Pancreas (tissue), 10 donors: ENCODE results near the gene IL17B. TPM values are rescaled to one million over a fixed set of nuclear protein-coding genes. Genes with fewer than 3 reads are reported as not detected.

Source experiments
- ATAC-seq, 4 donors: fragments of 200-7000 bp; cut with Tn5 transposase; one replicate each; pipeline versions ENCODE4 v1.8.0 to v1.9.1; 2020; ENCODE audit warnings: mild to moderate bottlenecking in 4 of 4, moderate library complexity in 4 of 4
- DNase-seq, 6 donors: peaks; one replicate each; pipeline ENCODE4 v3.0.0-alpha.2; 2020
- FAIRE-seq: peaks from 2 replicates; lab custom pipeline; 2012; peaks lifted over from hg19 to GRCh38; lab: Jason Lieb, UNC
- H3K27ac ChIP-seq, 4 donors: fragments of 200-600 bp; sonication (generic); 1 replicate in 3 of 4; 2 replicates in 1 of 4; pipeline versions ENCODE4 v1.5.0 to v1.8.0; 2020
- H3K27me3 ChIP-seq, 4 donors: fragments of 200-600 bp; one replicate each; pipeline ENCODE4 v1.8.0; 2021
- H3K36me3 ChIP-seq, 3 donors: fragments of 200-600 bp; sonication (generic) in 1 of 3; one replicate each; pipeline versions ENCODE4 v1.5.0 to v1.8.0; 2020 to 2021
- H3K4me1 ChIP-seq, 3 donors: fragments of 200-600 bp; one replicate each; pipeline ENCODE4 v1.8.0; 2021
- H3K4me3 ChIP-seq, 4 donors: fragments of 200-600 bp; sonication (generic) in 2 of 4; one replicate each; pipeline versions ENCODE4 v1.5.0 to v1.8.0; 2020 to 2021
- H3K9me3 ChIP-seq, 4 donors: fragments of 200-600 bp; one replicate each; pipeline ENCODE4 v1.8.0; 2021
- CTCF ChIP-seq, 4 donors: fragments of 200-600 bp; sonication (generic) in 3 of 4; IDR thresholded peaks; one replicate each; pipeline versions ENCODE4 v1.5.0 to v1.8.0; 2021; ENCODE audit warnings: antibody characterized with exemption in 4 of 4
- WGBS, 2 donors: extraction: QIAGEN DNeasy Blood & Tissue Kit; methylation state at CpG; one replicate each; pipeline ENCODE4 v1.1.7; 2013; 5-methylcytosine and 5-hydroxymethylcytosine counted together
- intact Hi-C, 3 donors: fragments of 100-400 bp; cut with DNase I; formaldehyde crosslinking; loops; one replicate each; pipeline versions ENCODE4 v1.11.1 to v1.14.2; 2022
- polyA plus RNA-seq, 2 donors: library from polyadenylated mRNA; stranded (reverse); fragments of 200-250 nt; gene quantifications; one replicate each; pipeline ENCODE4 v1.2.3, GENCODE V29; 2013
- total RNA-seq, 6 donors: library from RNA; stranded (reverse); fragmentation: NEBNext Ultra II Directional in 4 of 6; extraction: Animal tissue kit (Norgen Biotek cat#: 25700) in 4 of 6; gene quantifications; one replicate each; pipeline versions ENCODE4 v1.2.1 to v1.2.4, GENCODE V29; 2021 to 2023
- donor health status: healthy with polysubstance abuse.
- donor health status: DM: no; HTN: no; CAD: no; lungs with moderate emphysema.
- donor health status: DM: no; HTN: no; CAD: no.
- donor health status: control.
- donor health status: control.
- donor health status: Bipolar disorder and iron deficiency.
- donor health status: DM: yes; HTN: yes; CAD: no.
- donor health status: DM: no; HTN: no; CAD: no.
- donor health status: DM: no; HTN: no; CAD: no.
- donor health status: DM: yes; HTN: yes; CAD: no.

Gene IL17B
- total and polyA plus RNA-seq, 8 donors, result not detected

- peak in 2 of 4 donors; percentile 15 to 18 for ATAC-seq
- H3K27me3 ChIP-seq, result no peaks in the 10 kb centered on the region
- H3K4me1 ChIP-seq, result no peaks in the 10 kb centered on the region
- H3K27ac ChIP-seq, result no peak overlapping the region
- H3K4me3 ChIP-seq, result no peak overlapping the region
- intact Hi-C loops, result loop anchor here in 2 of 3 donors (5.0 kb wide), 2 partner anchors 46 to 181 kb away; no protein-coding TSS in a partner anchor
- no peaks in the 10 kb centered on the region for H3K9me3 ChIP-seq
- TF ChIP-seq CTCF (IDR thresholded peaks at IDR 0.05), result no peak
- FAIRE-seq, result no peak
- DNase-seq, result no peak
- WGBS, 2 donors, result 54 to 56% methylated on average over 8 of the region's 8 CpGs
- H3K36me3 ChIP-seq, result no peaks in the 10 kb centered on the region
Observed at GRCh38 chr5:149381261-149381985, 2.3 kb upstream of the IL17B start.

GRCh38 chr5:149380466-149381121 is 1.5 kb upstream of the IL17B start:
- no peaks in the 10 kb centered on the region for H3K27me3 ChIP-seq
- 69 to 77% methylated on average over 16 of the region's 16 CpGs for WGBS, 2 donors
- no peaks in the 10 kb centered on the region for H3K36me3 ChIP-seq
- no peaks in the 10 kb centered on the region for H3K9me3 ChIP-seq
- TF ChIP-seq CTCF (IDR thresholded peaks at IDR 0.05), result no peak
- intact Hi-C loops, result loop anchor here in 2 of 3 donors (5.0 kb wide), 2 partner anchors 47 to 182 kb away; no protein-coding TSS in a partner anchor
- DNase-seq, result no peak
- ATAC-seq, result no peak
- H3K4me3 ChIP-seq, result no peak overlapping the region
- H3K27ac ChIP-seq, result no peak overlapping the region
- FAIRE-seq, result no peak
- H3K4me1 ChIP-seq, result no peaks in the 10 kb centered on the region

- Histone ChIP-seq H3K36me3 (no peaks in the 10 kb centered on the region), H3K4me3 (no peak overlapping the region), H3K27me3 (no peaks in the 10 kb centered on the region), H3K27ac (no peak overlapping the region), H3K9me3 (no peaks in the 10 kb centered on the region), H3K4me1 (no peaks in the 10 kb centered on the region)
- intact Hi-C loops, result loop anchor here in 2 of 3 donors (5.0 kb wide), 2 partner anchors 47 to 182 kb away; no protein-coding TSS in a partner anchor
- WGBS, 2 donors, result 89 to 91% methylated on average over 5 of the region's 5 CpGs
- no peak for TF ChIP-seq CTCF (IDR thresholded peaks at IDR 0.05)
- ATAC-seq (no peak), FAIRE-seq (no peak), DNase-seq (no peak)
Observed at GRCh38 chr5:149379818-149380374, 804 bp upstream of the IL17B start.

- WGBS, 2 donors, result 54 to 61% methylated on average over 5 of the region's 5 CpGs
- H3K27ac ChIP-seq, result no peak overlapping the region
- no peak for DNase-seq
- H3K27me3 ChIP-seq, result no peaks in the 10 kb centered on the region
- no peaks in the 10 kb centered on the region for H3K9me3 ChIP-seq
- no peaks in the 10 kb centered on the region for H3K36me3 ChIP-seq
- no peak overlapping the region for H3K4me3 ChIP-seq
- no peaks in the 10 kb centered on the region for H3K4me1 ChIP-seq
- TF ChIP-seq CTCF (IDR thresholded peaks at IDR 0.05), result no peak
- intact Hi-C loops, result no loop called here
- ATAC-seq, result no peak
- no peak for FAIRE-seq
Observed at GRCh38 chr5:149378241-149378820, 761 bp downstream of the IL17B start.
